Measurements from ENCODE around the gene NUDT4B.
"Not testable (repeated sequence)": the region's sequence is repeated elsewhere in the genome, so short reads cannot be mapped to it uniquely, and the experiment has no call there.

NUDT4B gene

DNA sequence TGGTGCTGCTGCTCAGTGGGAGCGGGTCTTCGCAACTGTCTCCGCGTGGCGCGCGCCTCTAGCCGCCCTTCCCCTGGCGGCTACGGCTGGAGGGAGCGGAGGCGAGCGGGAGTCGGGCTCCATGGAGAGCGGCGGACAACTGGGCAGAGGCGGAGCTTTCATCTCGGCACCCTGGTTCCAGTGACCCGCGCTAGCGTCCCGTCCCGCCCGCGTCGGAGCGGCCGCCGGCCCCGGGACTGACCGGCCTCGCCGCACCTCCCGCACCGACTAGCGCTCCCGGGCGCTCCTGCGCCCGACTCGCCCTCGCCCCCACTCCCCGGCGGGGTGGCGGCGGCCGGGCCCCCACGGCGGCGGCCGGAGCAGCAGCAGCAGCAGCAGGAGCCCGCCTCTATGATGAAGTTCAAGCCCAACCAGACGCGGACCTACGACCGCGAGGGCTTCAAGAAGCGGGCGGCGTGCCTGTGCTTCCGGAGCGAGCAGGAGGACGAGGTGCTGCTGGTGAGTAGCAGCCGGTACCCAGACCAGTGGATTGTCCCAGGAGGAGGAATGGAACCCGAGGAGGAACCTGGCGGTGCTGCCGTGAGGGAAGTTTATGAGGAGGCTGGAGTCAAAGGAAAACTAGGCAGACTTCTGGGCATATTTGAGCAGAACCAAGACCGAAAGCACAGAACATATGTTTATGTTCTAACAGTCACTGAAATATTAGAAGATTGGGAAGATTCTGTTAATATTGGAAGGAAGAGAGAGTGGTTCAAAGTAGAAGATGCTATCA, at the start of gene NUDT4B:
NUDT4B (plus strand) TSS at position 212 of the 772 bp plus-strand sequence; CDS start at position 391, 179 bp downstream.
- not testable (repeated sequence) for DNase-seq

DNA sequence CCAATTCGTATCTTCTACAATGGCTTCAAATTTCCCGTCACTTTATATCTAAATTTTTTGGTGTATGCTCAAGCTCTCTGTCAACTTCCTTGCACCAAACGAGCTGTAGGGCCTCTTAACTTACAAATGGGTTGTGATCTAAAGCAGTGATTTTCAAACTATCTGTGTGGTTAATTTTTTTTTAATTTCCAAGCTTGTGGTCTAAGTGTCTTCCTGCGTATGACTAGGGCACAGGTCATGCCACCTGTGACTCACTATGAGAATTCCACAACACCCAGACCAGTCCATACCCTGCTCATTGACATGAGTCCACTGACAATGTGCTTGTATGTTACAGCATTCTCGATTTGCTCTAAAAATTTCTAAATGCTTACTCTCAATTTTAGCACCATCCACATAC, 49.2 kb upstream of the NUDT4B start:
- not testable (repeated sequence) for DNase-seq

DNA sequence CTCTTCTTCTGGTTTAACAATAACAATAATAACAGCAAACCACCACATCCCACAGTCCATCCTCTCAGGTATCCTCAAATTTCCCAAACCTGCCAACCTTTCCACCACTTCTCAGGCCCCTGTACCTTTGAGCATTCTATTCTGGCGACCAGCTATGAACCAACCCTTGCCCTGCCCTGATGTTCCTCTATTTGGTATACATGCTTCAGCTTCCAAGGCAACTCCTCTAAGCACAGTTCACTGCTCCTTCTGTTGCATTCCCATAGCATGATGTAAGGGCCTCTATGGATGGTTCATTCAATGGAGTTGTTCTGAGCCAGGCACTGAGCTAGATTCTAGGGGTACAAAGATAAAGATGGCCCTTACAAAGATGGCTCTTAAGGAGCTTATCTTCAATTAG, 46.3 kb upstream of the NUDT4B start:
- not testable (repeated sequence) for DNase-seq

DNA sequence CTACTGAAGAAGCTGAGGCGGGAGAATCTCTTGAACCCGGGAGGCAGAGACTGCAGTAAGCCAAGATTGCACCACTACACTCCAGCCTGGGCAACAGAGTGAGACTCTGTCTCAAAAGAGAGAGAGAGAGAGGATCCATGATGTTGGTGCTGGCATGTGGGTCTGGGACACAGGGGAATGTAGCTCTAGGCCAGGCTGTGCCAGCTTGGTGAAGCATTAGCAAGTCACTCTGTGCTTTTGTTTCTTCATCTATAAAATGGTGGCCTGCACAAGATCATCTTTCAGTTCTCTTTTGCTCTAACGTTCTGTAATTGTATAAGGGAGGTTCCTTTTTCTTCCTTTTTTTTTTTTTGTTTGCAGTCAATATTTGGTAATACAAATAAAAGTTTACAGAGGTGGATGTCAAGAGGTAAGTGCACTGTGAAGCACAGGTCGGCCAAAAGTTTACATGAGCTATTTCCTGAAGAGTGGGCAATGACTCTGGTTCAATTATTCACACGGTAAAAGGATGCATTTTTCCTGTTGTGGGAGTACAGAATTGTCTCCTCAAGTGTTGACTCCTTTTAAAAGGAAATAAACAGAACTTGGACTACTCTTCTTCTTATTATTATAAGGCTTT, 44.5 kb upstream of the NUDT4B start:
- DNase-seq: not testable (repeated sequence)

DNA sequence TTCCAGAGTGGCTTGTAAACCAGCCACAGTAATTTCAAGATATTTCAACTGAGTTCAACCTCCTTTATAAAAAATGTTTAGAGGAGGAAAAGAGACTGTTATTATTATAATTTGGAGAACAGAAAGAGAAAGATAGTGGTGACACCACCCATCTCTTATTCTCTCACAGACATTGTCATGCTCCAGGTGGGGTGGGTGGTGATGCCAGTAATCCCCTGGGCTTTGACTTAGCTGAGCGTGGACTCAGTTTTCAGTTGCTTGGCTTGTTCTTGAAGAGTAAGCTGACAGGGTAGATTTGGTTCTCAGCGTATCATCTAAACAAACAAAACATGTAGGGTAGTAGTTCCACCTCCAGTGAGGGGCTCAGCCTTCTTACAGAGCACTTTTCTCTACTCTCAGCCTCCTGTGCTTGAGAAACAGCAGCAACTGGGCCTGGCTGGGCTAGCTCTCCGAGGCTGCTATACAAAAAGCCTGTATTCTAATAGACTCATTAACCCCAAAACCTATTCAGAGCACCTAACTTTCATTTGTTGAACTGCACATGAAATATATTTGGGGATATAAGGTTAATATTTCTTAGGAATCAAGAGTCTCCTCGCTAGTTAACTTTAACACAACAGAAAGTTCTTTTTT, 43.1 kb upstream of the NUDT4B start:
- DNase-seq: not testable (repeated sequence)

DNA sequence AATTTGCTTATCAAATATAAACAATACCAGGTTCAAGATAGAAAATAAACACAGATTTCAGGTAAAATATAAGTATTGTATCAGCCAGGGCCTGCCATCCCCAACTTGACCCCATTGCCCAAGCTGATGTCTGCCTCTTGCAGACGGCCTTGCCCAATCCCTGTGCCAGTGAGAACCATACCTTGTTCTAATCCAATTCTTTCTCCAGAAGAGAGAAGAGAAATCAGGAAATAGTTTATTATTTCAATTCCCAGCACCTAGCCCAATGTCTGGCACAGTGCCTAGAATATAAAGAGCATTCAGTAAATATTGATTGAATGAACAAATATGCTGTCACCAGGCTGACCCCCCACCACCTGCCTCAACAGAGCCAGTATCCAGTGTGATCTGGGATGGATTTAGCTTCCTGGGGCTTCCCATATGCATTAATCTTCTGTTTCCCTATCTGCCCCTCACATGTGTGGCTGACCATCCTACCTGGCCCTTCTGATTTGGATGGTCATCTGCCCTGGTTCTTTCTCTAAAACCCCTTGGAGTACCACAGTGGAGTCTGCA, 39.7 kb upstream of the NUDT4B start:
- DNase-seq: not testable (repeated sequence)

DNA sequence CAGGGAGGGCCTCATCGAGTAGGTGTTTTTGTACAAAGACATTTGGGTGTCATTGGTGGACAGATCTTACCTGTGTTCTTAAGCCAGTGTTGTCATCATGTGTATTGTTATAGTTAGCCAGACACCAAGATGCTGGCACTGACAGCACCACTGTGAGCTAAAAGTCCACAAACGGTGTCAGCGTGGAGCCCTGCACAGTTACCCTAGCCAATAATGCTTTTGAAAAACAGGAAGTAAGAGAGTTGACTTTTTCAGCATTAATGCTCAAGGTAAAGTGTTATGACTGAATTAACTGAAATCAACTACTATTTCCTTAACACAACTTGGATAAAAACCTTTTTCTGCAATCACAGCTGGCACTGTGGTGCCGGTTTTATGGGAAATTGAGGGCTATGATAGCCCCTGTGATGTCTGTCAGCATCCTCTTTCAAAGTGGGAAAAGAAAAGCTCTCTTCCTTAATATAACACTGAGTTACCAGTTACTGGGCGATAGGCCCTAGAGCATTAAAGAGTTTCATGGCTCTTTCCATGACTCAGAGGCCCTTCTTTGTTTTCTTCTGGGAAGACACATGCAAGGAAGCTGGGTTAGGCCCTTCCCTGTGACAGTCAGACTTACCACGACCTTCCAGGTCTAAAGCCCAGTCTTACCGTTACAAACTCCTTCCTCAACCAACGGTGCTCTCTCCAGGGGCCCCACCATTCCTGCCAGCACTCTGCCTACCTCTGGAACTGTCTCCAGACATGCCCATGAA, 37.6 kb upstream of the NUDT4B start:
- not testable (repeated sequence) for DNase-seq

DNA sequence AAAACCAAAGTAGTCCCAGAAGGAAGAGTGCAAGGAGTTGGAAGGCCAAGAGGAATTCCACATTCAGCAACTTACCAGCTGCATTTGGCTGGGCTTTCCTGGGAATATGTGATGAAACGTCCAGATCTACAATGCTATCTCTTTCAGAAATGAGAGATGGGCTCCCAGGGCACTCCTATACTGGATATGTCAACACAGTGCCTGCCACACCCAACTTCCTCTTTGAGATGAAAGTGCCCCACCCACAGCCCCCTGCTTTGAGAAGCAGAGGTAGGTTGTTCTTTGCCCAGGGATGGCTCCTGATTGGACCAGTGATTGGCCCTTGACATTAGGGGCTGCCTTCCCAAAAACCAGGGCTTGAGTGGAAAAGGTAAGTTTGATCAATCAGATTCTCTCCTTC, 36.2 kb upstream of the NUDT4B start:
- not testable (repeated sequence) for DNase-seq

DNA sequence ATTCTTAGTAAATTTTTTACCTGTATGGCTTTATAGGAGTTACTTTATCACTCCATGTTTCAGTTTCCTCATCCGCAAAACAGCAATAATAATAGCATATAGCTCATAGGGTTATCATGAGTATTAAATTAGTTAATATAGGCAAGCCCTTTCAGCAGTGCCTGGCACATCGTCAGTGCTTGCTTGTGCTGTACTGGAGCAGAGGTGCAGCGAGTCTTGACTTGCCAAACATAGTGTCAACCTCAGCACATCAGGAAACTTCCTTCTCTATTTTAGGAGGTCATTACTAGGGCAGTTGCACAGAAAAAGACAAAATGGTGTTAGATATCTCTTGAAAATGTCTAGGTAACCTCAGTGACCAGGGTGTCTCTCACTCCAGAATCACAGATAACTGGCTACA, 33.1 kb upstream of the NUDT4B start:
- not testable (repeated sequence) for DNase-seq

DNA sequence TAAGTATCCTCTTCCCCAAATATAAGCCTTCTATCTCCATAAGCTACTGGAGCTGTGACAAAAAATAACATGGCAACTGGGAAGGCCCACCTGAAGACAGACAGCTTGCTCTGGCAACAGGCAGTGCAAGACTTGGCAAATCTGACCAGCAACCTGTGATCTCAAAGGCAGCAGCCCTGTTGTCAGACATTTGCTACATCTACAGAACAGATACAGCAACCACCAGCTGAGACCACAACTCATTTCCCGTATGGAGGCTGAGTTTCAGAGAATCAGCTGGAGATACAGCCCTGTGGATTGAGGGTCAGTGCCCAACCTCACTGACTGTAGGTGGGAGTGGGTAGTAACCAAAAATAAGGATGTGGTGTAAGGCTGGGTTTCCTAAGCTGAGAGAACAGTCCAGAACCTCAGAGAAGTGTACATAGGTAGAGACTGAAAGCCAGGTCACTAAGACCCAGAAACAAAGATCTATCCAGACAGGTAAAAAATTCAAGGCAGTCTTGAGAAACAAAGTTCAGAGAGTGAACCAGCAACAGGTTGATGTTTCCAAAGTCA, 31.5 kb upstream of the NUDT4B start:
- not testable (repeated sequence) for DNase-seq

DNA sequence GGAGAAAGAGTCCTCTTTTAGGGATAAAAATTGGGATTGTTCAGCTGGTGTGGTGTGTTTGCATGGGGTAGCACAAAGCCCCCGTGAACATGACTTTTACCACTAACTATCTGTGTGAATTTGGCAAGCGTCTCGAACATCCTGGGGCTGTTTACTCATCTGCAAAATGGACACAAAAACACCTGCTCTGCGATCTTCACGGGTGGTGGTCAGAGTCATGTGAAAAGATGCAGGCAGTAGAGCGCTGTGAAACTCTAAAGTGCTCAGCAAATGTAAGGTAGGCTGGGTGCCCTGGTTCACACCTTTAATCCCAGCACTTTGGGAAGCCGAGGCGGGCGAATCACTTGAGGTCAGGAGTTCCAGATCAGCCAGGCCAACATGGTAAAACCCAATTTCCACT, 27.7 kb upstream of the NUDT4B start:
- not testable (repeated sequence) for DNase-seq

DNA sequence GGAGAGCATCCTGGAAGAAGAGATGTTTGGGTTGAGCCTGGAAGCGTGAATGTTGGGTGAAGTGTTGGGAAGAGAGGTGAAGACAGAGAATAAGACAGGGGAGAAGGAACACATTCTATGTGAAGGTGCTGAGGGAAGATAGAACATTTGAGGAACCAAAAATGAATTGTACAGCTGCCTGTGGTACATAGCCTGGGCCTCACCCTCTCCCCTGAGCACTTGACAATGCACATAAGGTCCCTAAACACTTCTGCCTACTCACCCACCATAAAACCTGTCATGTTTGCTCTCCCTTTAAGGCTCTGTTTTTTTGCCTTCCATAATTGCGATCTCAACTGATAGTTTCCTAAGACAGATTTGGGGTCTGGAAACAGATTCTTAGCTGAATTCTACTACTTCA, 25.8 kb upstream of the NUDT4B start:
- not testable (repeated sequence) for DNase-seq

DNA sequence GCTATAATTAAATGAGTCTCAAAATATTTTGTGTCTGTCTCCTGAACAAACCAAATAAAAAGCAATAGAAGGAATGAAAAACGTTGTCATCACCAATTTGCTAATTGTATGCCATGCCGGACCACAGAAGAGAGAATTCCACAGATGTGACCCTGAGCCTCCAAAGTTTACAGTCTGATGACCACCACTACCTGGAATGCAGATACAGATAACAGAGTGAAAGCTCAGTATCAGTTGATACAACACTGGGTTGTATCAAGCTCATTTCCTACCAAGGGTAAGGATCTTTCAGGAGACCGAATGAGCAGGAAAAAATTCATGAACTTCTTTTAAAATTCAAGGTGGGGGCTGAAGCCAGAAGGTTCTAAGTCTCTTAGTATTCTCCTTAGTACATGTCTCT, 25.1 kb upstream of the NUDT4B start:
- DNase-seq: not testable (repeated sequence)

DNA sequence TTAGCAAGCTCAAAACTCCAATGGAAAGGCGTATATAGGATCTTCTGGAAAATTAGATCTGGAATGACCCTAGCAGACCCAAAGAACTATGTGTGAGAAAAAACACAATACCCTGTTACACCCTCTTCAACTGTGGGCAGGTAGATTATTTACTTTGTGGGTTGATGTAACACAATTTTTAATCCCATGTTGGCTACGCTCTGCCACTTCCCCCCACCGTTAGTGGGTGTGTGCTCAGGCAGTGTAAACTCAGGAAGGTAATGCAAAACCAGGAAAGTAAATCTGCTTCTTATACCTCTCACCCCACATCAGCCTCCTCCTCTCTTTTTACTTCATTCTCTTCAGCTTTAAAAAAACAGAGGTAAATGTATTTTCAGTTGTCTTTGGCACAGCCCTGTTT, 23.7 kb upstream of the NUDT4B start:
- DNase-seq: not testable (repeated sequence)

DNA sequence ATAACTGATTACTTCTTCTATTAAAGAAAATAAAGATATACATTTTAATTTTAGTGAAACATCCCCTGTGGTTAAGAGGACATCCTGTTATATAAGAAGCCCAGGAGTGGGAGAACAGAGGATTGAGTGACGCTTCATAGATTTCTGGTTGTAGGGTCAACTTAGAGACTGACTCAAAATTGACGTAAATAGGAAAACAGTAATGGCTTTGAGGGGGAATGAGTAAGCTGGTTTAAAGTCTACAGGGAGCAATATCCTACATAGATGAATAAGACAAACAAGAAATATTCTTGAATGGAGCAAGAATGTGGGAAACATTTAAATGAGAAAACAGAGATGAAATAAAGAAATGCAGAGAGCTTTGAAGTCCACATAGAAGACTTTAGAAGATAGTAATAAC, 20.7 kb upstream of the NUDT4B start:
- not testable (repeated sequence) for DNase-seq

DNA sequence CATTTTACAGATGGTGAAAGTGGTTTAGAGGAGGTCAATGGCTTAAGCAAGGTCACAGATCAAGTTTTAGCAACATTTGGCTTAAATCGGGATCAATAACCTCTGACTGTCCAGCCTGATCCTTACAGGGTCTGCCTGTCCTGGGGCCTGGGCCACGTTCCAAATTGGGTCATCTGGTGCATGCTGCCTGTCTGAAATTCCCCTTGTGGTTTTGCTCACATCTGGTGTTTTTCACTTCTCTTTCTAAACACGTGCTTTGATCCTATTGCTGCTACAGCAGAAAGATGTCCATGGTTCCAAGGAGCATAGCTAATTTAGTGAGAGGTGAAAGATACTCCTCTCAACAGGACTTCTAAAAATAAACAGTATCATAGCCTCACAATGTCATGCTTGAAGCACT, 19.4 kb upstream of the NUDT4B start:
- DNase-seq: not testable (repeated sequence)

DNA sequence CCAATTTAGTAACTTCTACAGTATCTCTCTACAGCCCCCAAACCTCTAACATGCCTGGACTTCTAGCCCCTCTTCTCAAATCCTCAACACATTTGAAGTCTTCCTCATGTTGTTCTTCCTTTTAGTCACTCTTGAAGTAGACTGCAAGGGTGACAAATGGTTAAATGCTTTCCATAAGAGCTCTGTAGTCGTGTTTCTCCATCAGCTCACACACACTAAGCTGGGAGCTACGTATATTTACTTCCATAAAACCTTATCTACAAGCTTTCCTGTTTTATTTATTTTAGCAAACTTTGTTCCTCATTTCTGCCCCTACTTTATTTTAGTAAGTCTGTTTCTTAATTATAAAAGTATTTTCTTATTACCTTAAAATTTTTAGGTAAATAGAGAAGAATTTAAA, 19.0 kb upstream of the NUDT4B start:
- not testable (repeated sequence) for DNase-seq

DNA sequence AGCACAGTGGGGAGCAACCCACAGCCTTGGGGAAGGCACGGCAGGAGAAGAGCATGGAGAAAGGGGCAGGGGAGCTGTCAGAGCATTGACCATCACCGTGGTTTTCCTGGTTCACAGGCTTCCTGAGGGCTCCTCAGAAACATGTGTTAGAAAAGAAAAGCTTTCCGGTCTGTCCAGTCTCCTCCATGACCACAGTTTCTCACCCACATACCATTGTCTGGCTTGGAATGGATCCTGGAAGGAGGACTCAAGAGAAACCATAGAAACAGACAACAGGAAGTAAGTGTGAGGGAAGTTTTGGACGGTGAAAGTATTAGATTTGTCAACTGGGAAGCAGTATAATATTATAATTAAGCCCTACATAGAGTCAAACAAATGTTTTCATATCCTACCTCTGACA, 16.3 kb upstream of the NUDT4B start:
- DNase-seq: not testable (repeated sequence)

DNA sequence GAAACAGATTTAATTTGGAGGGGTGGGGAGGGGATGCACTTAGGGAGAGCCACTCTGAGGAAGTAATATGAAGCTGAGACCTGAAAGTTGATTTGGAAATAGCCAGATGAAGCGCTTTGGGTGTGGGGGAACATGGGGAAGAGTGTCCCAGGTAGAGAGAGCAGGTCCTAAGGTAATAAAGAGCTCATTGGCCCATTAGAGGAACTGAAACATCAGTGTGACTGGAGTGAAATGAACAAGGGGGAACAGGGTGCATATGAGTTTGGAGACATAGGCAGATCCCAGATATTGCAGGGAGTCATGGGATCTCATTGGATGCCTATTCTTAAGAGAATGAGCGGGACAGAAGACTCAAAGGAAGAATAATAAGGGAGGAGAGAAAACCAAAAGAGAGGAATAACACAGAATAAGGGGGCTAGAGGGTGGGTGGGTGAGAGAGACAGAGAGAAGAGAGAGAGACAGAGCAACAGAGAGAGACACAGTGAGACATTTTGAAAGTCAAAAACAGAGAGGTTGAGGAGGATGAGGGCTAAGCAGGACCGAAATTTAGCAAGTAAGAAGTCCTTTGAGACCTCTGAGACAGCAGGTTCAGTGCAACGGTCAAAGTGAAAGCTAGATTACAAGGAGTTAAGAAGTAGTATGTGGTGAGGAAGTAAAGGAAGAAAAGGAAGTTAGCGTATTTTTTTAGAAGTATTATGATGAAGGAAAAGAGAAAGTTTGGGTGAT, 14.8 kb upstream of the NUDT4B start:
- DNase-seq: not testable (repeated sequence)

DNA sequence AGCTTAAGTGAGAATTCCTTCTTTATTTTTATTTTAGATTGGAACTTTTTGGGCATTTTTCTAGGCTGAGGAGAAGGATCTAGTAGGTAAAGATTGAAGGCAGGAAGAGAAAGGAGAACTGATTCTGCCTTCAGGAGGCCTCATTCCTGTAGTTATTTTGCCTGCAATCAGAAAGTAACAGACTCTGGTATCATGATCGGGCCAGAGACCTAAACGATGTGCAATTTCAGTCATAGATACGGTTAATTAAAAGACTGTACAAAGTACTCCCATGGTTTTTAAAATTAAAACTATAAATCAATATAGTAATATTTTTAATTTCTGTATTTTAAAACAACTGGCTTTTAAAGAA, 14.3 kb upstream of the NUDT4B start:
- not testable (repeated sequence) for DNase-seq

DNA sequence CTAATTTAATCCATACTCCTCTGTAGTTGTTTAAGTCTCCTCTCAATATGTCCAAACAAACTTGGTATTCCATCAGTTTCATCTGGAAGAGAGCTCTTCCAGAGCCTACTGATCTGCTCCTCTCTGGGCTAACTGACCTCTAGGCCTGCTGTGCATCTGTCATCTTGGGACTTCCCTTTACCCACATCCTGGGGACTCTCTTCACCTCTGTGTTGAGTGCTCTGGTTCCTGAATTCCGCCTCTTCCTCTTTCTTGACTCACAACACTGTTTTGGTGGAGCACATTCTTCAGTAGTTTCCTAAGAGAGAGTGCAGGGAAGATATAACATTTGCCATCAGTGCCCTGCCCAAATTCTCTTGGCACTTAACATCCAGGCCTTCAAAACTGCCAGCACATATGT, 13.0 kb upstream of the NUDT4B start:
- not testable (repeated sequence) for DNase-seq

DNA sequence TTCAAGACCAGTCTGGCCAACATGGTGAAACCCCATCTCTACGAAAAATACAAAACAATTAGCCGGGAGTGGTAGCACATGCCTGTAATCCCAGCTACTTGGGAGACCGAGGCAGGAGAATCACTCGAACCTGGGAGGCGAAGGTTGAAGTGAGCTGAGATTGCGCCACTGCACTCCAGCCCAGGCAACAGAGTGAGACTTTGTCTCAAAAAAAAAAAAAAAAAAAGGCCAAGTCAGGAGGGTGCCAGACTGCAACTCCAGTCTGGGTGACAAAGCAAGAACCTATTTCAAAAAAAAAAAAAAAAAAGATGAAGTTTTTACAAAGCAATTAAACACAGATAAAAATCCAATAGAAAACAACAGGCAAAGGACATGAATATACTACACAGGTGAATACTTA, 9.9 kb upstream of the NUDT4B start:
- DNase-seq: not testable (repeated sequence)

All from activated T-cell treated with anti-CD3 and anti-CD28 coated beads for 4 hours (primary cell).